Epithelial cell of proximal tubule (primary cell): ENCODE data around the gene PPP1R1C. TPM values are rescaled to one million over a fixed set of nuclear protein-coding genes. Genes with fewer than 3 reads are reported as not detected.

Experiments used
- DNase-seq: peaks from one replicate; pipeline ENCODE4 v3.0.0-alpha.2; 2011; ENCODE audit warnings: low read depth
- H3K4me3 ChIP-seq: 2 replicates; pipeline ENCODE4 v1.5.1; 2011; ENCODE audit warnings: low read depth, mild to moderate bottlenecking, low read length
- CTCF ChIP-seq: conservative IDR thresholded peaks from 2 replicates; pipeline ENCODE4 v1.5.1; 2012; ENCODE audit warnings: low read depth, mild to moderate bottlenecking, low read length
- total RNA-seq: library from RNA; depleted of rRNA; stranded (reverse); fragments of >200 nt; gene quantifications from 2 replicates; pipeline ENCODE4 v1.2.3, GENCODE V29; 2015

Gene PPP1R1C
- total RNA-seq, 1 donor from 2014 or later = 0.35 TPM

GRCh38 chr2:182033449-182033848 is 47.8 kb downstream of the PPP1R1C start:
- TF ChIP-seq CTCF = no peak
- H3K4me3 ChIP-seq = no peak overlapping the region
- DNase-seq = no peak

GRCh38 chr2:182038576-182038975 is 52.9 kb downstream of the PPP1R1C start:
- DNase-seq = no peak
- H3K4me3 ChIP-seq = no peak overlapping the region
- TF ChIP-seq CTCF = no peak

- no peak for DNase-seq
- no peak for TF ChIP-seq CTCF
- no peak overlapping the region for H3K4me3 ChIP-seq
These were observed 57.4 kb downstream of the PPP1R1C start for GRCh38 chr2:182043021-182043420.

- no peak overlapping the region for H3K4me3 ChIP-seq
- no peak for DNase-seq
- no peak for TF ChIP-seq CTCF
These were observed 58.2 kb downstream of the PPP1R1C start for GRCh38 chr2:182043861-182044260.

GRCh38 chr2:182047544-182047943 is 61.9 kb downstream of the PPP1R1C start:
- DNase-seq = no peak

GRCh38 chr2:182048088-182048487 is 62.4 kb downstream of the PPP1R1C start:
- TF ChIP-seq CTCF = no peak
- H3K4me3 ChIP-seq = no peak overlapping the region
- DNase-seq = no peak

More at GRCh38 chr2:182047544-182047943, 61.9 kb downstream of the PPP1R1C start:
- no peak overlapping the region for H3K4me3 ChIP-seq
- TF ChIP-seq CTCF = no peak

GRCh38 chr2:182048621-182049020 is 63.0 kb downstream of the PPP1R1C start:
- H3K4me3 ChIP-seq = no peak overlapping the region
- TF ChIP-seq CTCF = no peak
- DNase-seq = no peak
